ENCODE measurements around the gene B3GALNT1.

DNA sequence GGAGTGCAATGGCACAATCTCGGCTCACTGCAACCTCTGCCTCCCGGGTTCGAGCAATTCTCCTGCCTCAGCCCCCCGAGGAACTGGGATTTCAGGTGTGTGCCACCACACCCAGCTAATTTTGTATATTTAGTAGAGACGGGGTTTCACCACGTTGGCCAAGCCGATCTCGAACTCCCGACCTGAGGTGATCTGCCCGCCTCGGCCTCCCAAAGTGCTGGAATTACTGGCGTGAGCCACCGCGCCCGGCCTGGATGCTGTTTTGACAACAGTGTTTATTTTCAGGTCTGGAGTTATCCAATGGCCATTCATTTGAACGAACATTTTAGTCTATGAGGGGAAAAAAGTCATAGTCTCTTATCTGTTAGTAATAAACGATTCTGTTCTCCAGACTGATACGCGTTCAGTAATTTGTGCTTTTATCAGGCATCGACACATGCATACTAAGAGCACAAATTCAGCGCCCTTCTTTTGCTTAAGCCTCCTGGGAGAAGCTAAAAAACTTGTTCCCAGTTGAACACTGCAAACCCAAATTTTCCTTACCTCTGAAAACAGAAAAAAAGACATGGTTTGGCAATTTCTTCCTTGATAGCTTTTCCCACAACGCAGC is 1.3 kb downstream of the B3GALNT1 start:
- TF ChIP-seq, protein P1, sequence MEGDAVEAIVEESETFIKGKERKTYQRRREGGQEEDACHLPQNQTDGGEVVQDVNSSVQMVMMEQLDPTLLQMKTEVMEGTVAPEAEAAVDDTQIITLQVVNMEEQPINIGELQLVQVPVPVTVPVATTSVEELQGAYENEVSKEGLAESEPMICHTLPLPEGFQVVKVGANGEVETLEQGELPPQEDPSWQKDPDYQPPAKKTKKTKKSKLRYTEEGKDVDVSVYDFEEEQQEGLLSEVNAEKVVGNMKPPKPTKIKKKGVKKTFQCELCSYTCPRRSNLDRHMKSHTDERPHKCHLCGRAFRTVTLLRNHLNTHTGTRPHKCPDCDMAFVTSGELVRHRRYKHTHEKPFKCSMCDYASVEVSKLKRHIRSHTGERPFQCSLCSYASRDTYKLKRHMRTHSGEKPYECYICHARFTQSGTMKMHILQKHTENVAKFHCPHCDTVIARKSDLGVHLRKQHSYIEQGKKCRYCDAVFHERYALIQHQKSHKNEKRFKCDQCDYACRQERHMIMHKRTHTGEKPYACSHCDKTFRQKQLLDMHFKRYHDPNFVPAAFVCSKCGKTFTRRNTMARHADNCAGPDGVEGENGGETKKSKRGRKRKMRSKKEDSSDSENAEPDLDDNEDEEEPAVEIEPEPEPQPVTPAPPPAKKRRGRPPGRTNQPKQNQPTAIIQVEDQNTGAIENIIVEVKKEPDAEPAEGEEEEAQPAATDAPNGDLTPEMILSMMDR (IDR thresholded peaks at IDR 0.05): no peak
- TF ChIP-seq EP300 (IDR thresholded peaks at IDR 0.05) (no peak), POLR2AphosphoS5 (IDR thresholded peaks at IDR 0.05) (no peak)
